PC-3 (cell line): Measurements from ENCODE around the gene AGAP1. TPM values are rescaled to one million over a fixed set of nuclear protein-coding genes. Genes with fewer than 3 reads are reported as not detected.

Source experiments
- ATAC-seq: fragments of 200-7000 bp; cut with Tn5 transposase; 2 replicates; pipeline ENCODE4 v1.9.1; 2020; ENCODE audit warnings: mild to moderate bottlenecking, moderate library complexity
- BruUV-seq: library from RNA; stranded (reverse); fragments of 400-500 nt; replicated peaks from 2 replicates; lab custom pipeline; 2021; lab: Mats Ljungman, UMichigan
- CTCF ChIA-PET: fragments of 300-600 bp; sonication (Branson Sonifier 250); formaldehyde crosslinking; loops from one replicate; lab custom pipeline; 2022; ENCODE audit warnings: antibody characterized with exemption; lab: Charles Lee
- POLR2A ChIA-PET: fragments of 300-600 bp; sonication (Branson Sonifier 250); formaldehyde crosslinking; loops from one replicate; lab custom pipeline; 2022; ENCODE audit warnings: antibody characterized with exemption; ENCODE audit not compliant: unreplicated experiment; lab: Charles Lee
- DNase-seq: peaks from one replicate; pipeline ENCODE4 v3.0.0-alpha.2; 2015
- H2AFZ ChIP-seq: fragments of 300-600 bp; sonication (generic); 2 replicates; pipeline ENCODE4 v1.6.0; 2016; ENCODE audit warnings: antibody characterized with exemption, low read length
- H3F3A ChIP-seq: fragments of 300-600 bp; sonication (generic); one replicate; pipeline ENCODE4 v1.6.0; 2017; ENCODE audit warnings: antibody characterized with exemption, low read length, control low read depth, mild to moderate bottlenecking; ENCODE audit not compliant: unreplicated experiment
- H3K27ac ChIP-seq: fragments of 300-600 bp; sonication (generic); 2 replicates; pipeline ENCODE4 v1.5.1; 2016; ENCODE audit warnings: mild to moderate bottlenecking, low read length
- H3K27me3 ChIP-seq: fragments of 300-600 bp; sonication (generic); 2 replicates; pipeline ENCODE4 v1.6.1; 2016; ENCODE audit warnings: low read length, mixed read lengths
- H3K36me3 ChIP-seq: fragments of 300-600 bp; sonication (generic); 2 replicates; pipeline ENCODE4 v1.6.1; 2016; ENCODE audit warnings: low read depth, mixed run types, low read length, mixed read lengths
- H3K4me1 ChIP-seq: fragments of 300-600 bp; sonication (generic); 2 replicates; pipeline ENCODE4 v1.5.1; 2016; ENCODE audit warnings: low read length; ENCODE audit not compliant: insufficient read depth
- H3K4me2 ChIP-seq: fragments of 300-600 bp; sonication (generic); 2 replicates; pipeline ENCODE4 v1.6.0; 2016; ENCODE audit warnings: low read length
- H3K4me3 ChIP-seq: fragments of 300-600 bp; sonication (generic); 2 replicates; pipeline ENCODE4 v1.5.1; 2016; ENCODE audit warnings: mild to moderate bottlenecking, low read length, mixed read lengths
- H3K79me2 ChIP-seq: fragments of 300-600 bp; sonication (generic); 2 replicates; pipeline ENCODE4 v1.6.1; 2017; ENCODE audit warnings: low read length, mixed read lengths
- H3K9ac ChIP-seq: fragments of 300-600 bp; sonication (generic); 2 replicates; pipeline ENCODE4 v1.6.0; 2016; ENCODE audit warnings: mild to moderate bottlenecking, low read length
- H3K9me2 ChIP-seq: fragments of 300-600 bp; sonication (generic); replicated peaks from 2 replicates; pipeline ENCODE4 v1.6.1; 2016; ENCODE audit warnings: mixed run types, low read length, mixed read lengths
- H3K9me3 ChIP-seq: fragments of 300-600 bp; sonication (generic); 2 replicates; pipeline ENCODE4 v1.6.1; 2016; ENCODE audit warnings: low read length, mixed read lengths
- H4K20me1 ChIP-seq: fragments of 300-600 bp; sonication (generic); 2 replicates; pipeline ENCODE4 v1.6.1; 2016; ENCODE audit warnings: low read length, mixed read lengths
- CTCF ChIP-seq: fragments of 300-600 bp; sonication (generic); conservative IDR thresholded peaks from 2 replicates; pipeline ENCODE4 v1.5.1; 2017; ENCODE audit warnings: antibody characterized with exemption, low read depth, mild to moderate bottlenecking, low read length
- EZH2 ChIP-seq: fragments of 300-600 bp; sonication (generic); IDR thresholded peaks from one replicate; pipeline ENCODE4 v1.6.1; 2017; ENCODE audit warnings: antibody characterized with exemption, mild to moderate bottlenecking, low read length; ENCODE audit not compliant: unreplicated experiment
- EZH2phosphoT487 ChIP-seq: fragments of 300-600 bp; sonication (generic); IDR thresholded peaks from 2 replicates; pipeline ENCODE4 v1.6.1; 2018; ENCODE audit warnings: mild to moderate bottlenecking, antibody characterized with exemption, low read length, borderline replicate concordance
- intact Hi-C: fragments of 100-400 bp; cut with micrococcal nuclease; formaldehyde crosslinking; loops from 2 replicates; pipeline ENCODE4 v1.9.0; 2023
- total RNA-seq: library from RNA; depleted of rRNA; stranded (reverse); fragments of >200 nt; gene quantifications from 2 replicates; pipeline ENCODE4 v1.2.3, GENCODE V29; 2014

AGAP1 gene
- total RNA-seq, 1 experiment from 2014 or later = 31.0 TPM

GRCh38 chr2:235494716-235495372 is 1.0 kb downstream of the AGAP1 start:
- Histone ChIP-seq H3K4me2 (peak overlapping the region; percentile 87), H3K36me3 (no peaks in the 10 kb centered on the region), H3K4me3 (peak overlapping the region; percentile 81), H3K79me2 (peaks cover 53% of the 10 kb centered on the region), H3K27ac (peak overlapping the region; percentile 54), H4K20me1 (peaks cover 40% of the 10 kb centered on the region), H3F3A (no peaks in the 10 kb centered on the region), H3K9ac (peak overlapping the region; percentile 78), H3K4me1 (peaks cover 20% of the 10 kb centered on the region), H2AFZ (peak overlapping the region; percentile 41), H3K9me2 (no peaks in the 10 kb centered on the region), H3K9me3 (no peaks in the 10 kb centered on the region), H3K27me3 (no peaks in the 10 kb centered on the region)
- TF ChIP-seq EZH2 = no peak
- ATAC-seq (peak; percentile 18), DNase-seq (peak; percentile 31)
- no TSS peak for BruUV-seq
- intact Hi-C loops = loop anchor here (1.0 to 10.0 kb wide), 3 partner anchors 62 to 250 kb away; no protein-coding TSS in a partner anchor
- ChIA-PET CTCF (interaction anchor here (0.7 kb wide), 1 partner anchor 57 kb away, joined by 3 read pairs; no protein-coding TSS in a partner anchor), POLR2A (no interaction called here)

- Histone ChIP-seq H3F3A (no peaks in the 10 kb centered on the region), H4K20me1 (peaks cover 46% of the 10 kb centered on the region), H3K27ac (peak overlapping the region; percentile 54), H3K9me2 (no peaks in the 10 kb centered on the region), H2AFZ (peak overlapping the region; percentile 41), H3K36me3 (no peaks in the 10 kb centered on the region), H3K4me2 (peak overlapping the region; percentile 87), H3K4me3 (peak overlapping the region; percentile 81), H3K27me3 (no peaks in the 10 kb centered on the region), H3K9me3 (no peaks in the 10 kb centered on the region), H3K79me2 (peaks cover 61% of the 10 kb centered on the region), H3K4me1 (peaks cover 25% of the 10 kb centered on the region), H3K9ac (peak overlapping the region; percentile 78)
- ChIA-PET POLR2A (no interaction called here), CTCF (interaction anchor here (0.6 kb wide), 1 partner anchor 93 kb away, joined by 3 read pairs; no protein-coding TSS in a partner anchor)
- peak; percentile 6 for ATAC-seq
- no peak for TF ChIP-seq EZH2
- TF ChIP-seq EZH2phosphoT487 = no peak
- no peak; the same call in 1 of the 2 replicates for TF ChIP-seq CTCF
- TSS peak; percentile 65 for BruUV-seq
- DNase-seq = peak; percentile 38
- intact Hi-C loops = loop anchor here (1.0 to 10.0 kb wide), 3 partner anchors 62 to 249 kb away; no protein-coding TSS in a partner anchor
These were observed 1.8 kb downstream of the AGAP1 start for GRCh38 chr2:235495373-235496238.

- intact Hi-C loops = loop anchor here (10.0 kb wide), 1 partner anchor 249 kb away; no protein-coding TSS in a partner anchor
- no TSS peak for BruUV-seq
- Histone ChIP-seq H3K79me2 (peaks cover 67% of the 10 kb centered on the region), H3K27me3 (no peaks in the 10 kb centered on the region), H3K27ac (peak overlapping the region; percentile 54), H3K4me3 (peak overlapping the region; percentile 81), H3K36me3 (no peaks in the 10 kb centered on the region), H3K9me3 (no peaks in the 10 kb centered on the region), H4K20me1 (peaks cover 51% of the 10 kb centered on the region), H3K4me2 (peak overlapping the region; percentile 87), H3F3A (no peaks in the 10 kb centered on the region), H3K9me2 (no peaks in the 10 kb centered on the region), H2AFZ (no peak overlapping the region), H3K9ac (peak overlapping the region; percentile 78; the same call in 1 of the 2 replicates), H3K4me1 (peaks cover 31% of the 10 kb centered on the region)
- ATAC-seq = peak; percentile 5; the same call in 1 of the 2 replicates
- ChIA-PET CTCF (interaction anchor here (0.6 kb wide), 2 partner anchors 9 to 93 kb away, joined by 3 read pairs; no protein-coding TSS in a partner anchor), POLR2A (no interaction called here)
- TF ChIP-seq CTCF = no peak
- TF ChIP-seq EZH2phosphoT487 = no peak
- peak; percentile 63 for DNase-seq
These were observed 2.4 kb downstream of the AGAP1 start for GRCh38 chr2:235496239-235496621.
